Breast epithelium (tissue), 3 donors: Measurements from ENCODE around the gene SCRN3.

Source experiments
- CTCF ChIP-seq, 3 donors: fragments of 450-650 bp; IDR thresholded peaks; one replicate each; pipeline ENCODE4 v1.5.1; 2016 to 2017; ENCODE audit warnings: antibody characterized with exemption in 3 of 3, mild to moderate bottlenecking in 3 of 3, moderate library complexity in 3 of 3
- POLR2A ChIP-seq: fragments of 450-650 bp; IDR thresholded peaks from one replicate; pipeline ENCODE4 v1.6.1; 2016; ENCODE audit warnings: antibody characterized with exemption, mild to moderate bottlenecking, moderate library complexity
- POLR2AphosphoS5 ChIP-seq, 3 donors: sonication (generic); formaldehyde crosslinking; IDR thresholded peaks; one replicate each; pipeline ENCODE4 v1.6.1; 2017; ENCODE audit warnings: antibody characterized with exemption in 3 of 3

DNA sequence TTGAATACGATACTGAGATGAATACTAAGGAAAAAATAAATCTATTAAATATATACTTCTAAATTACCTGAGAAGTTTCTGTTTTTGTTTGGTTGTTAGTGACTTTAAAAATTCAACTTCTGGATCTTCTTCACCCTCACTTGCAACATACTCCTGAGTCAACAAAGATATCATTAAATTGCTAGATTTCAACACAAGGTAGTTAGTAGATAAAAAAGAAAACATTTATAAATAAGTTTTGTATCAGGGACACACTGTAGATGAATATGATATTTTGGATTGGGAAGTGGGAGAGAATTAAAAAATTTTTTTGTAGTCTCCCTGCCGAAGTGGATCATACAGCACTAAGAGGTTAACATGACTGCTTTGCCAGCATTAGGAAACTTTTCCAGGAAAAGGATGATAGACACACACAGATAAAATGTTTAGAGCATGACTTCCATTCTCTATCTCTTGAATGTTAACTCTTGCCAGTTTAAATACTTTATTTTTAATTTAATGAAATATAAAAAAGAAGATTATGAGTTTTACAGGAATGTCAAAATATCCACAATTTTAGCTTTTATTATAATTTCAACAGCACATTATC is 44.8 kb upstream of the SCRN3 start:
- TF ChIP-seq CTCF (IDR thresholded peaks at IDR 0.05) (no peak), POLR2AphosphoS5 (IDR thresholded peaks at IDR 0.05) (no peak), POLR2A (no peak)
